ENCODE data around the gene RIN3. TPM values are rescaled to one million over a fixed set of nuclear protein-coding genes. Genes with fewer than 3 reads are reported as not detected.

RIN3 gene
- total RNA-seq, 3 donors from 2014 or later: 10.7 to 19.7 (median 12.1) TPM

- H3K9me3 ChIP-seq: no peaks in the 10 kb centered on the region
- H3K36me3 ChIP-seq: no peaks in the 10 kb centered on the region
- intact Hi-C loops (cut with DNase I; ENCODE audit: low total_unique reads): loop anchor here (10.0 kb wide), 1 partner anchor 49 kb away; no protein-coding TSS in a partner anchor
- H3K4me3 ChIP-seq: no peak overlapping the region
- DNase-seq (ENCODE audit: low spot score in 2 of 2): peak in 1 of 2 donors; percentile 46
- peaks cover 0 to 9% of the 10 kb centered on the region in 2 donors for H3K4me1 ChIP-seq
- H3K27me3 ChIP-seq: no peaks in the 10 kb centered on the region
- no peak for TF ChIP-seq POLR2A (IDR thresholded peaks at IDR 0.05)
- peak; percentile 56 to 92 (median 68) for TF ChIP-seq POLR2AphosphoS5 (IDR thresholded peaks at IDR 0.05)
- TF ChIP-seq, protein P1, sequence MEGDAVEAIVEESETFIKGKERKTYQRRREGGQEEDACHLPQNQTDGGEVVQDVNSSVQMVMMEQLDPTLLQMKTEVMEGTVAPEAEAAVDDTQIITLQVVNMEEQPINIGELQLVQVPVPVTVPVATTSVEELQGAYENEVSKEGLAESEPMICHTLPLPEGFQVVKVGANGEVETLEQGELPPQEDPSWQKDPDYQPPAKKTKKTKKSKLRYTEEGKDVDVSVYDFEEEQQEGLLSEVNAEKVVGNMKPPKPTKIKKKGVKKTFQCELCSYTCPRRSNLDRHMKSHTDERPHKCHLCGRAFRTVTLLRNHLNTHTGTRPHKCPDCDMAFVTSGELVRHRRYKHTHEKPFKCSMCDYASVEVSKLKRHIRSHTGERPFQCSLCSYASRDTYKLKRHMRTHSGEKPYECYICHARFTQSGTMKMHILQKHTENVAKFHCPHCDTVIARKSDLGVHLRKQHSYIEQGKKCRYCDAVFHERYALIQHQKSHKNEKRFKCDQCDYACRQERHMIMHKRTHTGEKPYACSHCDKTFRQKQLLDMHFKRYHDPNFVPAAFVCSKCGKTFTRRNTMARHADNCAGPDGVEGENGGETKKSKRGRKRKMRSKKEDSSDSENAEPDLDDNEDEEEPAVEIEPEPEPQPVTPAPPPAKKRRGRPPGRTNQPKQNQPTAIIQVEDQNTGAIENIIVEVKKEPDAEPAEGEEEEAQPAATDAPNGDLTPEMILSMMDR (IDR thresholded peaks at IDR 0.05): no peak
- peak overlapping the region; percentile 48 to 75 for H3K27ac ChIP-seq
These were observed 38.0 kb upstream of the RIN3 start for GRCh38 chr14:92475451-92476187.

- DNase-seq (ENCODE audit: low spot score in 2 of 2): no peak
- H3K27me3 ChIP-seq: no peaks in the 10 kb centered on the region
- intact Hi-C loops (cut with DNase I; ENCODE audit: low total_unique reads): no loop called here
- H3K27ac ChIP-seq: no peak overlapping the region
- TF ChIP-seq POLR2A (IDR thresholded peaks at IDR 0.05) (no peak), POLR2AphosphoS5 (IDR thresholded peaks at IDR 0.05) (no peak)
- TF ChIP-seq, protein P1 (IDR thresholded peaks at IDR 0.05): no peak
- no peak overlapping the region for H3K4me3 ChIP-seq
- no peaks in the 10 kb centered on the region for H3K9me3 ChIP-seq
- H3K4me1 ChIP-seq: no peaks in the 10 kb centered on the region
- no peaks in the 10 kb centered on the region for H3K36me3 ChIP-seq
These were observed 32.7 kb upstream of the RIN3 start for GRCh38 chr14:92480856-92481255.

DNA sequence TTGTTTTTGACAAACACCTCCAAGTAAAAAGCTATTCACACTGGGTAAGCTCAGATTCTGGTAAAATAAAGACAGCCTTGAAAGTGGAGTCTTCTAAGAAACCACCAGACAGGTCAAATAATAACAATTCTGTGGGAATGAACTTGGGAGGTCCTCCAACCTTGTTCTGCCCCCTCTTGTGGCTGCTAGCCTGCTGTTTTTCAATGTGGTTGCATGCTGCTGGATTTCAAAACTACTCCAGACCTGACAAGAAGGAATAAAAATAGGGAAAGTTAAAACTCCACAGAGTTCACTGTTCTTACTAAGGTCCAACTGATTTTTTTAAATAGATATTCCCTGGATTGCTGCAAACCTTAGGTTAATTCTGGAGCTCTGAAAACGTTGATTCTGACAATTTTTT, 32.2 kb upstream of the RIN3 start:
- H3K4me1 ChIP-seq: no peaks in the 10 kb centered on the region
- intact Hi-C loops (cut with DNase I; ENCODE audit: low total_unique reads): no loop called here

GRCh38 chr14:92481811-92482555, 31.6 kb upstream of the RIN3 start:
- DNase-seq (ENCODE audit: low spot score in 2 of 2): peak in 1 of 2 donors; percentile 6
- TF ChIP-seq POLR2A (IDR thresholded peaks at IDR 0.05): no peak
- TF ChIP-seq POLR2AphosphoS5 (IDR thresholded peaks at IDR 0.05): no peak
- TF ChIP-seq, protein P1 (IDR thresholded peaks at IDR 0.05): no peak

More for the DNA sequence above, 32.2 kb upstream of the RIN3 start:
- no peak overlapping the region for H3K27ac ChIP-seq
- H3K4me3 ChIP-seq: no peak overlapping the region
- no peaks in the 10 kb centered on the region for H3K36me3 ChIP-seq
- no peak for TF ChIP-seq POLR2AphosphoS5 (IDR thresholded peaks at IDR 0.05)
- no peak for TF ChIP-seq POLR2A (IDR thresholded peaks at IDR 0.05)
- TF ChIP-seq, protein P1 (IDR thresholded peaks at IDR 0.05): no peak
- H3K27me3 ChIP-seq: no peaks in the 10 kb centered on the region
- peak in 1 of 2 donors; percentile 12 for DNase-seq (ENCODE audit: low spot score in 2 of 2)
- no peaks in the 10 kb centered on the region for H3K9me3 ChIP-seq

More at GRCh38 chr14:92481811-92482555, 31.6 kb upstream of the RIN3 start:
- Histone ChIP-seq H3K36me3 (no peaks in the 10 kb centered on the region), H3K4me3 (no peak overlapping the region), H3K9me3 (no peaks in the 10 kb centered on the region), H3K27me3 (no peaks in the 10 kb centered on the region), H3K27ac (no peak overlapping the region), H3K4me1 (no peaks in the 10 kb centered on the region)
- intact Hi-C loops (cut with DNase I; ENCODE audit: low total_unique reads): no loop called here
